NCI-H748 (cell line): ENCODE data around the gene CCDC27.

Experiments used
- DNase-seq: peaks from one replicate; lab custom pipeline; 2025; ENCODE audit not compliant: unreplicated experiment; lab: John Stamatoyannopoulos, UW

CCDC27 gene

GRCh38 chr1:3750741-3751140 lies 1.5 kb upstream of the CCDC27 start:
- no peak for DNase-seq

GRCh38 chr1:3753656-3754454 lies 1.6 kb downstream of the CCDC27 start:
- DNase-seq = no peak

- DNase-seq = no peak
These were observed 4.1 kb downstream of the CCDC27 start for GRCh38 chr1:3756394-3756793.

GRCh38 chr1:3759164-3759563 lies 6.9 kb downstream of the CCDC27 start:
- no peak for DNase-seq

- no peak for DNase-seq
These were observed 7.5 kb downstream of the CCDC27 start for GRCh38 chr1:3759796-3760195.

DNA sequence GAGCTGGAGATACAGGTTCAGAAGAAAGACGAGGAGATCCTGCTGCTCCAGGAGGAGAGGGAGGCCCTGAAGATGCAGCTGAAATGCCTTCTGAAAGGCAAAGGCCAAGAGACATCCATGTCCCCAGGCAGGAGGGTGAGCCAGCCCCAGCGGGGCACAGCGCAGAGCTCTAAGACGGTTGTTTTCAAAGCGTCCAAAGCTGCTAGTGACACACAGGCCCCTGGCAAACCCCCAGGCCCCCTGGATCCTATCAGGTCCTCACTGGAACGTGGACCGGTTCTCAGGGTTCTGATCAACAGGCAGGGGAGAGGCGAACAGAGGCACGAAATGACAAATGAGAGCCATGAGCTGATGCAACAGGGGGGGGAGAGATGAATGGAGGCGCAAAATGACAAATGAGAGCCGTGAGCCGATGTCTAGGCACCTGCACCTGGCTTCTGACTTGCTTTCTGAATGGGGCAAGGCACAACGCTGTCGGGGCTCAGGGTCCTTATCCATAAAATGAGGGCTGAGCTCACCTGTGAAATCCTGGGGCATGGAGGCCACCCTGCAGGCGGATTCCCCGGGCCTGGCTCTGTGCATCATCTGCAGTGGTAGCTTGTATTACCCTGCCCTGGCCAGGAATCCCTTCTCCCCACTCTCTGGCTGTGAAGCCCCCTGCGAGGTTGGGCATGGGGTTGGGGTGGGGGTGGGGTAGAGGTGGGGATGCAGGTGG lies 9.2 kb downstream of the CCDC27 start:
- no peak for DNase-seq

DNA sequence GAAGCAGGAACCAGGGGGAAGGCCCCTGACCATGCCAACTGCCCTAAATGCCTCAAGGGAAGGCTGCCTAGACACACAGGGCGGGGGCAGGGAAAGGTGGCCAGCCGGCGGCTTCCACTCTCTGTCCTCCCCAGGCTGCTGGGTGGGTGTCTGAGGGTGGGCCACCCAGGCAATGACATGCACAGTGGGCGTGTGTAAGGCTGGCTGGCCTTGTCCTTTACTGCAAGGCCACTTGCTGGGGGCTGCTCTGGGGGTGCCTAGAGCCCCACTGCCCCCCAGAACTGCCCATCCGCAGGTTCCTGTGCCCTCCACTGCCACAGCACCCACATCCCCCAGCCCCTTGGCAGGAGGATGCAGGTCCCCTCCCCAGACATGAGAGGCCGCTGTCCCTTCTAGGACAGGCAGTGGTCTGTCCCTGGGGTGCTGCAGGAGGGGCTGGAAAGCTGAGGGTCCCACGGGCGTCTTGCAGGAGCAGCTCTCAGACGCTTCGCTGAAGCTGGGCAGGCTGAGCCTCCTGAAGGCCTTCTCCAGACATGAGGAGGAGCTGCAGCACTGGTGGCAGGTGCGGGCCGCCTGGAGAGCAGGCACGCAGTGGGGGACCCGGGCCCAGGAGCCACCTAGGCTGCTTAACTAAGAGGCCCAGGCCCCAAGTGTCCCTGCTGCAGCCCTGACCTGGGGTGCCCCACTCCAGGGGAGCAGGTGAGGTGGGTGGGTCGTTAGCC lies 10.1 kb downstream of the CCDC27 start:
- DNase-seq = no peak

DNA sequence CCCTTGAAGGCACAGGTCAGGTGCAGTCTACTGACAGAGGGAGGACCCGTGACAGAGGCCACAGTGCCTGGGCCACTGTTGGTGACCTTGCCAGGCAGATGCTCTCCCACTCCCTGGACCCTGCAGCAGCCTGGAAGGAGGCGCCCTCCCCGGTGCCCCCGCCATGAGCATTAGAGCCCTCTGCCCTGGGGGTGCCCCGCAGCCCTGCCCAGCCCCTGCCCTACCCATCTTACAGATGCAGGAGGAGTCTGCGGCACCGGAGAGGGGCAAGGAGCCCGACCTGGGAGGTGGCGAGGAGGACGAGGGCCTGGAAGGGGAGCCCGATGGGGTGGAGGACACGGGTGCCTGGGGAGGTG lies 10.6 kb downstream of the CCDC27 start:
- DNase-seq = no peak

GRCh38 chr1:3763351-3764125 lies 11.3 kb downstream of the CCDC27 start:
- no peak for DNase-seq

DNA sequence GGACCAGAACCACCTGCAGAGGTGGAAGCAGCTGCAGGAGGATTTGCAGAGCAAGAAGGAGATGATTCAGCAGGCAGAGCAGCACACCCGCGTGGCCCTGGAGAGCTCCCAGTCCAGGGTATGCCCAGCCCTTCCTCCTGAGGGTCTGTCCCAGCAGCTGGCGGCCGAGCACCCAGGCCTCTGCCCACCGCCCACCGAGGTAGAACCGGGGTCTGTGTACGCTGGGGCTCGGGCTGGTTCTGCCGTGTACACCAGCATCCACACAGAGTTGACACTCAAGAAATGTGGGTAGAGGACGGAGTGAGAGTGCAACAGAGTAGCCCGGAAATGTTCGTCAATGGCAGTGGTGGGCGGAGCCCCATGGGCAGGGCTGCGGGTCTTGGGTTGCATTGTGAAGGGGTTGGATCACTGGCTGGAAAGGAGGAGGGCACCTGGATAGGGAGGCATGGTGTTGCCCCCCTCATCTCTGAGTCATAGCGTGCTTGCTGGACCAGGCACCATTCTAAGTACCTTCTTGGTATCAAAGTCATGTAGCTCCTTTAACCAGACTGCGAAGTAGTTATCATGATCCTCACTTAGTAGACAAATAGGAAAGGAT lies 15.2 kb downstream of the CCDC27 start:
- no peak for DNase-seq

GRCh38 chr1:3768811-3769390 lies 16.7 kb downstream of the CCDC27 start:
- no peak for DNase-seq

DNA sequence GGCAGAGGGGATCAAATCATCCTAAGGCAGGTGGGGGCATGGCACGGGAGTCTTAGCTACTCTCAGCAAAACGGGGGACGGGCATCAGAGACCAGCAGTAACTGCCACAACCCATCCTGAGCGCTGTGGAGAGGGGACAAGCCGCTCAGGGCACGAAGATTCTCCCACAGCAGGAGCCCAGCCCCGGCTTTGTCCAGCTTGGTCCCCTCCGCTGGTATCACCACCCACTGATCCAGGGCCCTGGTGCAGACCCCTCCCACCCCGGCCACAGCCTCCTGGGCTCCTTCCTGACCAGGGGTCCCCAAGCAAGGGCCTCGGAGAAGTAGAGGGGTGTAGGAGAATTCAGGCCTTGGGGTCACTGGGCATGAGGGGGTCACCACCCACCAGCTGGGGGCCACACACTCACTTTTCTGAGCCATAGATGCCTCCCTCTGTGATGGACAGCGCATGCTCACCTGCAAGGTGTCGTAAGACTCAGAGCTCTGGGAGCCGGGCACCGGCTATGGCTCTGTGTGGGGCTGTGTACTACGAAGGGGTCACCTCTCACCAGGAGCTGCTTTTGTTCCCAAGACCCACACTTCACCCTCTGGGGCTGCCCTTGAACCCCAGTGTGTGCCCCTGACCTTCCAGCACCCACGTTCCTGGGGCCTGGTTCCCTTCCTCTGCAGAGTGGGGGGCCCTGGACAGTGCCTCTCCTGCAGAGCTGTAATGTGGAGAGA lies 18.0 kb downstream of the CCDC27 start:
- DNase-seq = no peak

GRCh38 chr1:3771108-3772026 lies 19.1 kb downstream of the CCDC27 start:
- DNase-seq = no peak

DNA sequence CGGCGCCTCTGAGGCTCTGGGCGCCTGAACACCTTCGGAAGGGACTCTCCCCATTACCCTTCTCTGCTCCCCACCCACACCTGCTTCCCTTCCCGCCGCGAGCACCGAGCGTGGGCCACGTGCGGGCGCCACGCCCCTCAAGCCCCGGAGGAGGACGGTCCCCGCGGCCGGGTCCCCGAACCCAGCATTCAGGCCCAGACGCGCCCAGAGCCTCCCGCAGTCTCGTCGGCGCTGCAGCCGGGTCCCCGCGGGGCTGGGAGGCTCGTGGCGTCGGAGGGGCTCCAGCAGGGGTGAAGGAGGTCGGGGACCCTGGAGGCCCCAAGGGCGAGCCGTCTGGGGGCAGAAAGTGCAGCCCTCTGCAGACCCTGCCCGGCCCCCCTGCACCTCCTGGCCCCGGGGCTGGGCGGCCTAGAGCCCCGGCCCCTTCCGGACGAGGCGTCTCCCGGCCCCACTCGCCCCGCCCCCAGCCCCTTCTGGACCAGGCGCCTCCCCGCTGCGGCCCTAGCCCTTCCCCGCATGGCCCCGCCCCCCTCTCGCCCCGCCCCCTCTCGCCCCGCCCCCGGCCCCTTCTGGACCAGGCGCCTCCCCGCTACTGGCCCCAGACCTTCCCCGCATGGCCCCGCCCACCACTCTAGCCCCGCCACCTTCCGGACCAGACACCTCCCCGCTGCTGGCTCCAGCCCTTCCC lies 19.9 kb downstream of the CCDC27 start:
- DNase-seq = peak; percentile 81

- DNase-seq = no peak
These were observed 20.7 kb downstream of the CCDC27 start, which contains the start of gene SMIM1 for GRCh38 chr1:3772715-3773571. Gene SMIM1 (plus strand): TSS chr1:3772749. CDS start chr1:3775374, 2,625 bp downstream.

- DNase-seq = no peak
These were observed 21.5 kb downstream of the CCDC27 start for GRCh38 chr1:3773572-3774275.
